OCI-LY7 (cell line): Measurements from ENCODE around the gene PPP1R27.

Experiments
- CTCF ChIP-seq: fragments of 200-600 bp; sonication (generic); conservative IDR thresholded peaks from 2 replicates; pipeline ENCODE4 v1.5.1; 2014; ENCODE audit warnings: mild to moderate bottlenecking, antibody characterized with exemption, low read length, moderate library complexity, mixed read lengths
- EZH2phosphoT487 ChIP-seq: fragments of 200-600 bp; sonication (generic); IDR thresholded peaks from 2 replicates; pipeline ENCODE4 v1.6.1; 2018; ENCODE audit warnings: low read depth, borderline replicate concordance, mild to moderate bottlenecking, mixed run types, antibody characterized with exemption, low read length, moderate library complexity, mixed read lengths

DNA sequence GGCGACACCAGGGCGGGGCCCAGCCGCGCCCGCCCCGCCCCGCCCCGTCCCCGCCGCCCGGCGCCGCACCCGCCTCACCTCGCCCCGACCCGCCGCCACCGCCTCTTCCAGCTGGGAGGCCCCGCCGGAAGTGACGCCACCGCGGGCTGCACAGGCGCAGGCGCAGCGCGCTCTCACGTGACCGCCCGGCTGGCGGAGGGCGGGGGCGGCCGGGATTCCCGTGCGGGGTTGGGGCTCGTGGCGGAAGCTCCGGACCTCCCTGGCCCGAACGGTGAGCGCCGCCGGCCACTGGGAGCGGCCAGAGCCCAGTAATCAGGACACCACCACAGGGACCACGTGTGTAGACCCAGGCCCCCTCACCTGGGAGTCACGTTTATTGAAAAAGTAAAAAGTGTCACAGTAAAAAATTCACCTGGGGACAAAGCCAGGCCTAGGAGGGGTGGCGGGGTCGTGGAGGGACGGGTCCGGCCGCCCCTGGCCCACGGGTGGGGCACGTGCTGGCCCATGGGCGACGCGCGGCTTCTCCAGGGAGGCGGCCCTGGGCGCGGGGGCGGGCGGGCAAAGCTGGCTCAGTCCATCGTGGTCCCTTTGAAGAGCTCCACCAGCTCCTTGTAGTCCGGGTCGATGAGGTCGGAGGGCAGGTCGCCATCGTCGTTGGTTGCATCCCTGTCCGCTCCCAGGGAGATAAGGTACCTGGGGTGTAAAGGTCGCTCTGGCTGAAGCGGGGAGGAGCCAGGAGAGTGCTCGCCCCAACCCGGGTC is 1.5 kb downstream of the PPP1R27 start, which contains the start of gene MCRIP1:
- TF ChIP-seq EZH2phosphoT487 (no peak), CTCF (no peak)
